A549 (cell line): ENCODE data around the gene ENTREP1. TPM values are rescaled to one million over a fixed set of nuclear protein-coding genes. Genes with fewer than 3 reads are reported as not detected.

Experiments
- ATAC-seq, 2 experiments: fragments of 200-7000 bp in 1 of 2; fragments of >200 bp in 1 of 2; cut with Nextera tagmentation in 1 of 2; cut with Tn5 transposase in 1 of 2; 3 replicates each; pipeline versions ENCODE4 v1.8.0 to v1.9.1; 2018 to 2020; ENCODE audit warnings: mild to moderate bottlenecking in 1 of 2, moderate library complexity in 1 of 2
- CTCF ChIA-PET: fragments of 300-600 bp; sonication (Branson Sonifier 250); formaldehyde crosslinking; extraction: SDS; loops from one replicate; lab custom pipeline; 2021; ENCODE audit warnings: antibody characterized with exemption, inconsistent platforms; lab: Yijun Ruan, JAX
- POLR2A ChIA-PET: fragments of 350-600 bp; formaldehyde crosslinking; extraction: SDS; loops from one replicate; lab custom pipeline; 2021; ENCODE audit warnings: antibody characterized with exemption, inconsistent platforms; lab: Yijun Ruan, JAX
- DNase-seq, 2 experiments: peaks; one replicate each; pipeline versions ENCODE4 v3.0.0 to v3.0.0-alpha.2; 2011 to 2016; ENCODE audit warnings: low read depth in 1 of 2, low spot score in 1 of 2
- FAIRE-seq: peaks from 2 replicates; lab custom pipeline; 2011; peaks lifted over from hg19 to GRCh38; lab: Jason Lieb, UNC
- H3K27ac ChIP-seq, 2 experiments: fragments of >200 bp; sonication (Bioruptor Twin); formaldehyde crosslinking; 3 replicates each; pipeline ENCODE4 v1.5.1; 2016 to 2017
- H3K4me1 ChIP-seq: fragments of >200 bp; sonication (Bioruptor Twin); formaldehyde crosslinking; 3 replicates; pipeline ENCODE4 v1.6.1; 2016
- H3K4me2 ChIP-seq: fragments of >200 bp; sonication (Bioruptor Twin); formaldehyde crosslinking; 3 replicates; pipeline ENCODE4 v1.6.1; 2016
- H3K4me3 ChIP-seq: fragments of >200 bp; sonication (Bioruptor Twin); formaldehyde crosslinking; 3 replicates; pipeline ENCODE4 v1.5.1; 2016
- H3K9me3 ChIP-seq: fragments of >200 bp; sonication (Bioruptor Twin); formaldehyde crosslinking; 3 replicates; pipeline ENCODE4 v1.6.1; 2016
- CEBPB ChIP-seq, 2 experiments: fragments of >200 bp in 1 of 2; sonication (Bioruptor Twin) in 1 of 2; formaldehyde crosslinking in 1 of 2; IDR thresholded peaks; 2 replicates each; pipeline ENCODE4 v1.6.1; 2012 to 2016
- CHD2 ChIP-seq: fragments of 150-350 bp; IDR thresholded peaks from 2 replicates; pipeline ENCODE4 v1.6.1; 2014; ENCODE audit warnings: low read length; ENCODE audit not compliant: partially characterized antibody
- CTCF ChIP-seq: fragments of >200 bp; sonication (Bioruptor Twin); formaldehyde crosslinking; IDR thresholded peaks from 3 replicates; pipeline ENCODE4 v1.5.1; 2016
- EP300 ChIP-seq, 2 experiments: fragments of >200 bp; sonication (Bioruptor Twin); formaldehyde crosslinking; IDR thresholded peaks; 2 replicates in 1 of 2; 3 replicates in 1 of 2; pipeline ENCODE4 v1.6.1; 2016 to 2017
- HDAC2 ChIP-seq: fragments of 200-600 bp; sonication (generic); IDR thresholded peaks from 2 replicates; pipeline ENCODE4 v1.6.1; 2016
- HES2 ChIP-seq: fragments of >200 bp; sonication (Bioruptor Twin); formaldehyde crosslinking; IDR thresholded peaks from 2 replicates; pipeline ENCODE4 v1.6.1; 2016
- JUN ChIP-seq, 2 experiments: fragments of >200 bp; sonication (Bioruptor Twin); formaldehyde crosslinking; IDR thresholded peaks; 2 replicates in 1 of 2; 3 replicates in 1 of 2; pipeline ENCODE4 v1.6.1; 2016 to 2017
- MAFK ChIP-seq: fragments of 450-650 bp; IDR thresholded peaks from 2 replicates; pipeline ENCODE4 v1.6.1; 2014; ENCODE audit not compliant: partially characterized antibody
- MAZ ChIP-seq: fragments of 150-350 bp; IDR thresholded peaks from 2 replicates; pipeline ENCODE4 v1.6.1; 2014; ENCODE audit warnings: antibody characterized with exemption, low read depth, low read length, borderline replicate concordance
- POLR2AphosphoS2 ChIP-seq: conservative IDR thresholded peaks from 2 replicates; pipeline ENCODE4 v1.6.1; 2012; ENCODE audit warnings: low read length, improper control_type of control experiment, inconsistent platforms
- RARB ChIP-seq: fragments of 250-450 bp; sonication (Bioruptor Pico); IDR thresholded peaks from 2 replicates; pipeline ENCODE4 v1.8.0; 2021; ENCODE audit warnings: mild to moderate bottlenecking, moderate library complexity
- ZFP36 ChIP-seq: fragments of 450-650 bp; IDR thresholded peaks from 2 replicates; pipeline ENCODE4 v1.6.1; 2014; ENCODE audit warnings: borderline replicate concordance; ENCODE audit not compliant: partially characterized antibody
- WGBS: methylation state at CpG from one replicate; pipeline ENCODE4 v1.1.6; 2017; ENCODE audit errors: missing lambda C conversion rate; 5-methylcytosine and 5-hydroxymethylcytosine counted together
- polyA plus RNA-seq, 4 experiments: library from polyadenylated mRNA; depleted of rRNA in 3 of 4; stranded (reverse); fragments of >200 nt; fragmentation: RNase III in 1 of 4; extraction: RNeasy Plus Mini Kit Qiagen cat#74134 plus additional on column Dnase treatment in 1 of 4; gene quantifications; 2 replicates in 3 of 4; 3 replicates in 1 of 4; pipeline ENCODE4 v1.2.3, GENCODE V29; 2011 to 2017
- TF ChIP-seq, protein P1 (sequence below): fragments of 150-350 bp; IDR thresholded peaks from 2 replicates; pipeline ENCODE4 v1.6.1; 2014; ENCODE audit warnings: low read depth, mild to moderate bottlenecking, low read length
- TF ChIP-seq, protein P2 (sequence below): IDR thresholded peaks from 2 replicates; pipeline ENCODE4 v1.6.1; 2012; ENCODE audit warnings: low read depth, borderline replicate concordance
- TF ChIP-seq, protein P3 (sequence below): fragments of 450-650 bp; IDR thresholded peaks from 2 replicates; pipeline ENCODE4 v1.6.1; 2014; ENCODE audit warnings: antibody characterized with exemption

Gene ENTREP1
- polyA plus RNA-seq, 2 of the 4 experiments (the other 2 are of a cell fraction) = 0.03 to 0.09 TPM

DNA sequence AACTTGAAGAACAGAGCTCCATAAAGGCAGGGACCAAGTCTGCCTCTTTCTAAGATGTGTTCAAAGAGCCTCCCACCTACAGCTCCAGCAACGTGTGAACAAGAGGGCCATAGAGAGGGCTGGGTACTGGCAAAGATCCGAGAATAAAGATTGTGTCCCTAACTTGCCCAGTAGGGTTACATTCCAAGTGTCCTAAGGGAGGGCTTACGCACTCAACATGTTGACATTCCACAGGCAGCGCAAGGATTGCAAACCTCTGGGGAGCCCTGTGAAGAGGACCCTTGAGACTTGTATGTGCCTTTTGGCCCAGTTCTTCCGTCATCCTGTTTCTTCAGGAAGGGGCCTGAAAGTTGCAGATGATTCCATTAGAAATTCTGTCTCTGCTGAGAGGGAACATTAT is 48.2 kb upstream of the ENTREP1 start (continued):
- TF ChIP-seq, protein P1, sequence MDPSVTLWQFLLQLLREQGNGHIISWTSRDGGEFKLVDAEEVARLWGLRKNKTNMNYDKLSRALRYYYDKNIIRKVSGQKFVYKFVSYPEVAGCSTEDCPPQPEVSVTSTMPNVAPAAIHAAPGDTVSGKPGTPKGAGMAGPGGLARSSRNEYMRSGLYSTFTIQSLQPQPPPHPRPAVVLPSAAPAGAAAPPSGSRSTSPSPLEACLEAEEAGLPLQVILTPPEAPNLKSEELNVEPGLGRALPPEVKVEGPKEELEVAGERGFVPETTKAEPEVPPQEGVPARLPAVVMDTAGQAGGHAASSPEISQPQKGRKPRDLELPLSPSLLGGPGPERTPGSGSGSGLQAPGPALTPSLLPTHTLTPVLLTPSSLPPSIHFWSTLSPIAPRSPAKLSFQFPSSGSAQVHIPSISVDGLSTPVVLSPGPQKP = no peak
- TF ChIP-seq POLR2AphosphoS2 (no peak), EP300 (IDR thresholded peaks at IDR 0.05) (no peak)

- ChIA-PET CTCF (no interaction called here), POLR2A (no interaction called here)
- WGBS = 43% methylated on average over 5 of the region's 5 CpGs
- no peak for FAIRE-seq
- TF ChIP-seq CEBPB (IDR thresholded peaks at IDR 0.05) (no peak), CHD2 (no peak), RARB (CRISPR knock-in tag) (no peak), JUN (IDR thresholded peaks at IDR 0.05) (no peak), MAZ (no peak), ZFP36 (no peak), HDAC2 (no peak), CTCF (no peak)
- TF ChIP-seq, protein P2, sequence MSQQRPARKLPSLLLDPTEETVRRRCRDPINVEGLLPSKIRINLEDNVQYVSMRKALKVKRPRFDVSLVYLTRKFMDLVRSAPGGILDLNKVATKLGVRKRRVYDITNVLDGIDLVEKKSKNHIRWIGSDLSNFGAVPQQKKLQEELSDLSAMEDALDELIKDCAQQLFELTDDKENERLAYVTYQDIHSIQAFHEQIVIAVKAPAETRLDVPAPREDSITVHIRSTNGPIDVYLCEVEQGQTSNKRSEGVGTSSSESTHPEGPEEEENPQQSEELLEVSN = no peak
- TF ChIP-seq, protein P3, sequence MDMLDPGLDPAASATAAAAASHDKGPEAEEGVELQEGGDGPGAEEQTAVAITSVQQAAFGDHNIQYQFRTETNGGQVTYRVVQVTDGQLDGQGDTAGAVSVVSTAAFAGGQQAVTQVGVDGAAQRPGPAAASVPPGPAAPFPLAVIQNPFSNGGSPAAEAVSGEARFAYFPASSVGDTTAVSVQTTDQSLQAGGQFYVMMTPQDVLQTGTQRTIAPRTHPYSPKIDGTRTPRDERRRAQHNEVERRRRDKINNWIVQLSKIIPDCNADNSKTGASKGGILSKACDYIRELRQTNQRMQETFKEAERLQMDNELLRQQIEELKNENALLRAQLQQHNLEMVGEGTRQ = no peak
- no peak for ATAC-seq
- Histone ChIP-seq H3K27ac (no peak overlapping the region), H3K4me2 (no peak overlapping the region), H3K4me3 (no peak overlapping the region), H3K9me3 (no peaks in the 10 kb centered on the region), H3K4me1 (no peaks in the 10 kb centered on the region)
- no peak for DNase-seq
These were observed 45.8 kb upstream of the ENTREP1 start for GRCh38 chr9:69279084-69279731.

DNA sequence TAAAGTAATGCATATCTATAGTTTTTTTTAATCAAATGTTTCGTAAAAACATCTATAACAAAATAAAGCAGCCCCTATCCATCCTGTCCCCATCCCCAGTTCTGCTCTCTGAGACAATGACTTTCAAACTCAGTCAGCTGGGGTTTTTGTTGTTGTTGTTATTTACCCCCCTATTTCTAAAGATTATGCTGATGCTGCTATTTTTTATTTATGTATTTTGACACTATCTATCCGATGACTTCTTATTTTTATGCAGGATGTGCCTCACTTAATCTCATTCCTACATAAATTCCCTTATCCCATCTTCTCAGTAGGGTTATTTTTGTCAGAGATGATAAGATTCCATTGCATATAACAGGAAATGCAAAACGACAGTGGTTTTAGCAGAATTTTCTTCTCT is 45.3 kb upstream of the ENTREP1 start:
- no peak for DNase-seq
- no peak for FAIRE-seq
- ChIA-PET POLR2A (no interaction called here), CTCF (no interaction called here)
- peak; percentile 89 for TF ChIP-seq MAFK
- TF ChIP-seq, protein P1 = no peak
- no peak for TF ChIP-seq HES2
- Histone ChIP-seq H3K4me1 (no peaks in the 10 kb centered on the region), H3K4me3 (no peak overlapping the region), H3K27ac (no peak overlapping the region), H3K9me3 (no peaks in the 10 kb centered on the region), H3K4me2 (no peak overlapping the region)
- WGBS = 28% methylated on average over 3 of the region's 3 CpGs
- ATAC-seq = no peak
